ENCODE results near the gene HOXD4.

- TF ChIP-seq, protein P1, sequence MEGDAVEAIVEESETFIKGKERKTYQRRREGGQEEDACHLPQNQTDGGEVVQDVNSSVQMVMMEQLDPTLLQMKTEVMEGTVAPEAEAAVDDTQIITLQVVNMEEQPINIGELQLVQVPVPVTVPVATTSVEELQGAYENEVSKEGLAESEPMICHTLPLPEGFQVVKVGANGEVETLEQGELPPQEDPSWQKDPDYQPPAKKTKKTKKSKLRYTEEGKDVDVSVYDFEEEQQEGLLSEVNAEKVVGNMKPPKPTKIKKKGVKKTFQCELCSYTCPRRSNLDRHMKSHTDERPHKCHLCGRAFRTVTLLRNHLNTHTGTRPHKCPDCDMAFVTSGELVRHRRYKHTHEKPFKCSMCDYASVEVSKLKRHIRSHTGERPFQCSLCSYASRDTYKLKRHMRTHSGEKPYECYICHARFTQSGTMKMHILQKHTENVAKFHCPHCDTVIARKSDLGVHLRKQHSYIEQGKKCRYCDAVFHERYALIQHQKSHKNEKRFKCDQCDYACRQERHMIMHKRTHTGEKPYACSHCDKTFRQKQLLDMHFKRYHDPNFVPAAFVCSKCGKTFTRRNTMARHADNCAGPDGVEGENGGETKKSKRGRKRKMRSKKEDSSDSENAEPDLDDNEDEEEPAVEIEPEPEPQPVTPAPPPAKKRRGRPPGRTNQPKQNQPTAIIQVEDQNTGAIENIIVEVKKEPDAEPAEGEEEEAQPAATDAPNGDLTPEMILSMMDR (IDR thresholded peaks at IDR 0.05 in 2 of 3, conservative IDR thresholded peaks at IDR 0.05 in 1 of 3; ENCODE audit: control insufficient read depth in 2 of 3, extremely low read depth in 1 of 3, insufficient read depth in 1 of 3, low read depth in 3 of 3, low read length in 3 of 3) = no peak
- TF ChIP-seq FOS (IDR thresholded peaks at IDR 0.05; ENCODE audit: borderline replicate concordance, extremely low read depth, insufficient read length) (no peak), POLR2AphosphoS5 (IDR thresholded peaks at IDR 0.05; ENCODE audit: low read length) (no peak), POLR2A (IDR thresholded peaks at IDR 0.05; ENCODE audit: low read depth, low read length) (no peak), IKZF1 (conservative IDR thresholded peaks at IDR 0.05) (no peak), EZH2 (IDR thresholded peaks at IDR 0.05; ENCODE audit: borderline replicate concordance, control insufficient read depth, low read depth, low read length) (no peak), MYC (IDR thresholded peaks at IDR 0.05; ENCODE audit: insufficient read depth, insufficient read length, insufficient replicate concordance, low read length, severe bottlenecking) (no peak), RCOR1 (conservative IDR thresholded peaks at IDR 0.05; ENCODE audit: low read depth, low read length) (no peak), JUND (IDR thresholded peaks at IDR 0.05; ENCODE audit: low read depth, low read length) (no peak), ZSCAN29 (IDR thresholded peaks at IDR 0.05) (no peak), CHD1 (IDR thresholded peaks at IDR 0.05; ENCODE audit: low read depth, low read length) (no peak)
- TF ChIP-seq, protein P2, sequence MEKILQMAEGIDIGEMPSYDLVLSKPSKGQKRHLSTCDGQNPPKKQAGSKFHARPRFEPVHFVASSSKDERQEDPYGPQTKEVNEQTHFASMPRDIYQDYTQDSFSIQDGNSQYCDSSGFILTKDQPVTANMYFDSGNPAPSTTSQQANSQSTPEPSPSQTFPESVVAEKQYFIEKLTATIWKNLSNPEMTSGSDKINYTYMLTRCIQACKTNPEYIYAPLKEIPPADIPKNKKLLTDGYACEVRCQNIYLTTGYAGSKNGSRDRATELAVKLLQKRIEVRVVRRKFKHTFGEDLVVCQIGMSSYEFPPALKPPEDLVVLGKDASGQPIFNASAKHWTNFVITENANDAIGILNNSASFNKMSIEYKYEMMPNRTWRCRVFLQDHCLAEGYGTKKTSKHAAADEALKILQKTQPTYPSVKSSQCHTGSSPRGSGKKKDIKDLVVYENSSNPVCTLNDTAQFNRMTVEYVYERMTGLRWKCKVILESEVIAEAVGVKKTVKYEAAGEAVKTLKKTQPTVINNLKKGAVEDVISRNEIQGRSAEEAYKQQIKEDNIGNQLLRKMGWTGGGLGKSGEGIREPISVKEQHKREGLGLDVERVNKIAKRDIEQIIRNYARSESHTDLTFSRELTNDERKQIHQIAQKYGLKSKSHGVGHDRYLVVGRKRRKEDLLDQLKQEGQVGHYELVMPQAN (conservative IDR thresholded peaks at IDR 0.05) = no peak
- TF ChIP-seq, protein P3, sequence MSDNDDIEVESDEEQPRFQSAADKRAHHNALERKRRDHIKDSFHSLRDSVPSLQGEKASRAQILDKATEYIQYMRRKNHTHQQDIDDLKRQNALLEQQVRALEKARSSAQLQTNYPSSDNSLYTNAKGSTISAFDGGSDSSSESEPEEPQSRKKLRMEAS (IDR thresholded peaks at IDR 0.05; ENCODE audit: low read depth, low read length) = no peak
Observed at GRCh38 chr2:176146101-176146500, 5.2 kb upstream of the HOXD4 start.
